OCI-LY7 (cell line): ENCODE data around the gene PKN2. TPM values are rescaled to one million over a fixed set of nuclear protein-coding genes. Genes with fewer than 3 reads are reported as not detected.

Source experiments
- BruUV-seq: library from RNA; stranded (reverse); fragments of 400-500 nt; replicated peaks from 2 replicates; lab custom pipeline; 2021; lab: Mats Ljungman, UMichigan
- CTCF ChIA-PET: fragments of 300-600 bp; sonication (Branson Sonifier 250); formaldehyde crosslinking; loops from one replicate; lab custom pipeline; 2022; ENCODE audit warnings: antibody characterized with exemption; ENCODE audit not compliant: unreplicated experiment; lab: Charles Lee
- POLR2A ChIA-PET: fragments of 300-600 bp; sonication (Branson Sonifier 250); formaldehyde crosslinking; loops from one replicate; lab custom pipeline; 2022; ENCODE audit warnings: antibody characterized with exemption; lab: Charles Lee
- DNase-seq: peaks from one replicate; pipeline ENCODE4 v3.0.0-alpha.2; 2015; ENCODE audit warnings: low spot score
- H2AFZ ChIP-seq: fragments of 200-600 bp; sonication (generic), shearing (Covaris generic); 2 replicates; pipeline ENCODE4 v1.6.1; 2014; ENCODE audit warnings: mild to moderate bottlenecking, antibody characterized with exemption, low read length, moderate library complexity
- H3K27ac ChIP-seq: fragments of 200-600 bp; sonication (generic); 2 replicates; pipeline ENCODE4 v1.5.1; 2014; ENCODE audit warnings: mixed run types, low read depth, mild to moderate bottlenecking, moderate library complexity, low read length, inconsistent platforms; ENCODE audit not compliant: poor library complexity, severe bottlenecking
- H3K36me3 ChIP-seq: fragments of 200-600 bp; sonication (generic); 2 replicates; pipeline ENCODE4 v1.6.1; 2014; ENCODE audit warnings: mild to moderate bottlenecking, antibody characterized with exemption, low read length, moderate library complexity, mixed read lengths; ENCODE audit not compliant: insufficient read depth
- H3K4me1 ChIP-seq: fragments of 200-600 bp; sonication (generic); 2 replicates; pipeline ENCODE4 v1.5.1; 2014; ENCODE audit warnings: mild to moderate bottlenecking, low read length; ENCODE audit not compliant: insufficient read depth, poor library complexity, severe bottlenecking
- H3K4me2 ChIP-seq: fragments of 200-600 bp; sonication (generic); 2 replicates; pipeline ENCODE4 v1.6.1; 2014; ENCODE audit warnings: mild to moderate bottlenecking, low read length
- H3K4me3 ChIP-seq: fragments of 200-600 bp; sonication (generic); 2 replicates; pipeline ENCODE4 v1.5.1; 2014; ENCODE audit warnings: mild to moderate bottlenecking, low read depth, low read length; ENCODE audit not compliant: poor library complexity, severe bottlenecking
- H3K79me2 ChIP-seq: fragments of 200-600 bp; sonication (generic); 2 replicates; pipeline ENCODE4 v1.6.1; 2016; ENCODE audit warnings: low read depth, mild to moderate bottlenecking, low read length, moderate library complexity, mixed read lengths; ENCODE audit not compliant: insufficient read depth
- H3K9me2 ChIP-seq: fragments of 200-600 bp; sonication (generic); 2 replicates; pipeline ENCODE4 v1.6.1; 2016; ENCODE audit warnings: mild to moderate bottlenecking, low read length, mixed read lengths; ENCODE audit not compliant: insufficient read depth
- H3K9me3 ChIP-seq: fragments of 200-600 bp; sonication (generic); 2 replicates; pipeline ENCODE4 v1.6.1; 2014; ENCODE audit warnings: mild to moderate bottlenecking, mixed run types, low read length, mixed read lengths
- H4K20me1 ChIP-seq: fragments of 200-600 bp; sonication (generic); 2 replicates; pipeline ENCODE4 v1.6.1; 2014; ENCODE audit warnings: mild to moderate bottlenecking, antibody characterized with exemption, low read length, moderate library complexity, mixed read lengths; ENCODE audit not compliant: insufficient read depth
- CTCF ChIP-seq: fragments of 200-600 bp; sonication (generic); conservative IDR thresholded peaks from 2 replicates; pipeline ENCODE4 v1.5.1; 2014; ENCODE audit warnings: mild to moderate bottlenecking, antibody characterized with exemption, low read length, moderate library complexity, mixed read lengths
- EZH2phosphoT487 ChIP-seq: fragments of 200-600 bp; sonication (generic); IDR thresholded peaks from 2 replicates; pipeline ENCODE4 v1.6.1; 2018; ENCODE audit warnings: low read depth, borderline replicate concordance, mild to moderate bottlenecking, mixed run types, antibody characterized with exemption, low read length, moderate library complexity, mixed read lengths
- intact Hi-C: fragments of 100-400 bp; cut with micrococcal nuclease; formaldehyde crosslinking; loops from one replicate; pipeline ENCODE4 v1.10.0; 2022; ENCODE audit not compliant: unreplicated experiment
- total RNA-seq, 2 experiments: library from RNA; depleted of rRNA in 1 of 2; stranded (reverse); fragments of >200 nt in 1 of 2; shearing (Covaris generic) in 1 of 2; gene quantifications; 2 replicates each; pipeline ENCODE4 v1.2.3, GENCODE V29; 2014 to 2022

The PKN2 gene
- total RNA-seq, 2 experiments from 2014 or later: 22.3 to 28.2 TPM

- Histone ChIP-seq H3K9me2 (no peaks in the 10 kb centered on the region), H4K20me1 (no peaks in the 10 kb centered on the region), H2AFZ (no peak overlapping the region), H3K36me3 (peaks cover 65% of the 10 kb centered on the region), H3K9me3 (no peaks in the 10 kb centered on the region), H3K4me1 (no peaks in the 10 kb centered on the region), H3K4me3 (no peak overlapping the region), H3K4me2 (no peak overlapping the region), H3K79me2 (no peaks in the 10 kb centered on the region), H3K27ac (no peak overlapping the region)
- no TSS peak for BruUV-seq
- POLR2A ChIA-PET: interaction anchor here (0.6 kb wide), 1 partner anchor 11 kb away, joined by 4 read pairs; no protein-coding TSS in a partner anchor
- CTCF ChIA-PET: interaction anchor here (0.6 kb wide), 1 partner anchor 11 kb away, joined by 3 read pairs; no protein-coding TSS in a partner anchor
- DNase-seq: no peak
- TF ChIP-seq CTCF (no peak), EZH2phosphoT487 (no peak)
- intact Hi-C loops: loop anchor here (5.0 kb wide), 1 partner anchor 49 kb away; no protein-coding TSS in a partner anchor
Observed at GRCh38 chr1:88791192-88791591, 107.1 kb downstream of the PKN2 start.

- Histone ChIP-seq H3K27ac (no peak overlapping the region), H3K4me3 (no peak overlapping the region), H3K9me3 (peaks cover 5% of the 10 kb centered on the region; the same call in 1 of the 2 replicates), H3K36me3 (peaks cover 71% of the 10 kb centered on the region), H4K20me1 (no peaks in the 10 kb centered on the region), H2AFZ (no peak overlapping the region), H3K9me2 (0 out of 2 replicates have a peak, but pooled peaks cover 2% of the 10 kb centered on the region), H3K79me2 (no peaks in the 10 kb centered on the region), H3K4me2 (no peak overlapping the region), H3K4me1 (no peaks in the 10 kb centered on the region)
- BruUV-seq: no TSS peak
- POLR2A ChIA-PET: interaction anchor here (0.7 kb wide), 1 partner anchor 14 kb away, joined by 4 read pairs; no protein-coding TSS in a partner anchor
- DNase-seq: no peak
- CTCF ChIA-PET: no interaction called here
- intact Hi-C loops: no loop called here
- TF ChIP-seq CTCF: no peak
- TF ChIP-seq EZH2phosphoT487: no peak
Observed at GRCh38 chr1:88799491-88799890, 115.4 kb downstream of the PKN2 start.

GRCh38 chr1:88800382-88801051 lies 116.4 kb downstream of the PKN2 start:
- H2AFZ ChIP-seq: no peak overlapping the region
- H4K20me1 ChIP-seq: no peaks in the 10 kb centered on the region
- ChIA-PET POLR2A (no interaction called here), CTCF (no interaction called here)
- no TSS peak for BruUV-seq
- H3K4me3 ChIP-seq: no peak overlapping the region
- H3K4me2 ChIP-seq: no peak overlapping the region
- H3K36me3 ChIP-seq: peaks cover 80% of the 10 kb centered on the region
- H3K9me2 ChIP-seq: 0 out of 2 replicates have a peak, but pooled peaks cover 2% of the 10 kb centered on the region
- TF ChIP-seq CTCF: peak; percentile 80
- TF ChIP-seq EZH2phosphoT487: no peak
- H3K4me1 ChIP-seq: no peaks in the 10 kb centered on the region
- H3K9me3 ChIP-seq: peaks cover 5% of the 10 kb centered on the region; the same call in 1 of the 2 replicates
- DNase-seq: peak; percentile 33
- no peaks in the 10 kb centered on the region for H3K79me2 ChIP-seq
- H3K27ac ChIP-seq: no peak overlapping the region
- intact Hi-C loops: no loop called here
